ENCODE data around the gene DMAP1. TPM values are rescaled to one million over a fixed set of nuclear protein-coding genes. Genes with fewer than 3 reads are reported as not detected.
A peak's percentile ranks its signal among the peaks of the same experiment; 100 is the strongest.

DMAP1 gene
- total and polyA plus RNA-seq, 9 of the 15 experiments (the other 6 are each of a cell fraction or from before 2014, with no cell fraction given), result 1.5 to 51.2 (median 30.3) TPM

- no peak for TF ChIP-seq MLX (CRISPR knock-in tag; conservative IDR thresholded peaks at IDR 0.05)
- 0 out of 4 replicates have a peak, but pooled peaks of 1 of the 2 experiments have one; percentile 36 for TF ChIP-seq TBL1XR1 (IDR thresholded peaks at IDR 0.05; ENCODE audit: low read length in 2 of 2)
- no peak for TF ChIP-seq C11orf30 (IDR thresholded peaks at IDR 0.05; ENCODE audit: low read depth)
- no peak for TF ChIP-seq BACH1 (tag; IDR thresholded peaks at IDR 0.05)
- 0 out of 2 replicates have a peak, but pooled peaks have one; percentile 25 for TF ChIP-seq CBX1 (IDR thresholded peaks at IDR 0.05; ENCODE audit: low read depth)
- TF ChIP-seq USF1 (CRISPR knock-in tag; IDR thresholded peaks at IDR 0.05), result 0 out of 2 replicates have a peak, but pooled peaks have one; percentile 10
- TF ChIP-seq ILF3 (IDR thresholded peaks at IDR 0.05; ENCODE audit: borderline replicate concordance), result no peak
- peak; percentile 92 to 97 (median 94) for TF ChIP-seq CTCF (IDR thresholded peaks at IDR 0.05 in 2 of 3, conservative IDR thresholded peaks at IDR 0.05 in 1 of 3; ENCODE audit: insufficient read depth in 2 of 3, low read depth in 1 of 3, low read length in 3 of 3)
- peak in 1 of 2 experiments; percentile 39; a peak in 1 of 4 replicates for TF ChIP-seq MNT (conservative IDR thresholded peaks at IDR 0.05)
- TF ChIP-seq ZNF507 (tag; conservative IDR thresholded peaks at IDR 0.05), result no peak
- no peak for TF ChIP-seq ZNF589 (CRISPR knock-in tag; IDR thresholded peaks at IDR 0.05; ENCODE audit: low read depth)
- TF ChIP-seq MBD1 (CRISPR knock-in tag; IDR thresholded peaks at IDR 0.05), result no peak
- peak; percentile 69 for TF ChIP-seq DPF2 (IDR thresholded peaks at IDR 0.05)
These were observed 24.6 kb downstream of the DMAP1 start (continued) for GRCh38 chr1:44237721-44238457.

Data from K562 (cell line).